ENCODE results near the gene IL4R. TPM values are rescaled to one million over a fixed set of nuclear protein-coding genes. Genes with fewer than 3 reads are reported as not detected.

The IL4R gene
- total RNA-seq, 1 donor from 2014 or later: 9.6 TPM

DNA sequence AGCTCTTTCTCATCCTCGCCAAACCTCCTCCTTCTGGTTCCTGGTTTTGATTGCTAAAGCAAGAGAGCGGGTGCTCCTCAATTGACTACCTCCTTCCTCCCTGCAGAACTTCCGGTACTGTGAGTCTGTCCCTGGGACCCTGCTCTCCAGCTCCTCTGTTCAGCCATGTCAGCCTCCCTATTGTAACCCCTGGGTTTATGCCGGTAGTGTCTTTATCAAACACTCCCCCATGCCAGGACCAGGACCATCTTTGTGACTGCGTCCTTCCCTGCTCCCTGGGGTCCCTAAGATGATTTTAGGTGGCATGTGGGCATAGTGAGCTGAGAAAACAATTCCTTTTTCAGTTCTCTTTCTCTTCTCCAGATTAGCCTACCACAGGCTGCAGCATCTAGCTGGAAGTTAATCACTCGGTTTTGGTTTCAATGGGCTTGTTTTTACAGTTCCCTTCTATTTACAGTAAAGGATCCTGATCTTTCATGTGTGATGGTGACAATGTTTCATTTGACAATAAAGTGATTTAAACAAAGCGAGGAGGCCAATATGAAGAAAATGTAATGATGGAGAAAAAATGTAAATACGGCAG lies 60.5 kb downstream of the IL4R start:
- Mint-ChIP-seq H3K27me3 (ENCODE audit: insufficient read depth, low read depth) (peaks cover 2% of the 10 kb centered on the region), H3K27ac (no peak overlapping the region), H3K4me1 (peaks cover 4% of the 10 kb centered on the region), H3K9me3 (no peaks in the 10 kb centered on the region), H3K36me3 (no peaks in the 10 kb centered on the region), H3K4me3 (no peak overlapping the region)
- H3K9me3 ChIP-seq (ENCODE audit: low read depth): no peaks in the 10 kb centered on the region
- DNase-seq (ENCODE audit: low spot score): no peak
- no peak overlapping the region for H3K4me3 ChIP-seq
- H3K79me2 ChIP-seq (ENCODE audit: low read depth): no peaks in the 10 kb centered on the region
- TF ChIP-seq EZH2phosphoT487 (IDR thresholded peaks at IDR 0.05) (no peak), EZH2 (IDR thresholded peaks at IDR 0.05) (no peak)
- TF ChIP-seq, protein P1, sequence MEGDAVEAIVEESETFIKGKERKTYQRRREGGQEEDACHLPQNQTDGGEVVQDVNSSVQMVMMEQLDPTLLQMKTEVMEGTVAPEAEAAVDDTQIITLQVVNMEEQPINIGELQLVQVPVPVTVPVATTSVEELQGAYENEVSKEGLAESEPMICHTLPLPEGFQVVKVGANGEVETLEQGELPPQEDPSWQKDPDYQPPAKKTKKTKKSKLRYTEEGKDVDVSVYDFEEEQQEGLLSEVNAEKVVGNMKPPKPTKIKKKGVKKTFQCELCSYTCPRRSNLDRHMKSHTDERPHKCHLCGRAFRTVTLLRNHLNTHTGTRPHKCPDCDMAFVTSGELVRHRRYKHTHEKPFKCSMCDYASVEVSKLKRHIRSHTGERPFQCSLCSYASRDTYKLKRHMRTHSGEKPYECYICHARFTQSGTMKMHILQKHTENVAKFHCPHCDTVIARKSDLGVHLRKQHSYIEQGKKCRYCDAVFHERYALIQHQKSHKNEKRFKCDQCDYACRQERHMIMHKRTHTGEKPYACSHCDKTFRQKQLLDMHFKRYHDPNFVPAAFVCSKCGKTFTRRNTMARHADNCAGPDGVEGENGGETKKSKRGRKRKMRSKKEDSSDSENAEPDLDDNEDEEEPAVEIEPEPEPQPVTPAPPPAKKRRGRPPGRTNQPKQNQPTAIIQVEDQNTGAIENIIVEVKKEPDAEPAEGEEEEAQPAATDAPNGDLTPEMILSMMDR (IDR thresholded peaks at IDR 0.05): no peak
- no peaks in the 10 kb centered on the region for H4K20me1 ChIP-seq (ENCODE audit: low read depth)
- no peaks in the 10 kb centered on the region for H3F3A ChIP-seq (ENCODE audit: low read depth)
- no peaks in the 10 kb centered on the region for H3K4me1 ChIP-seq
- no peak overlapping the region for H3K4me2 ChIP-seq
- no peaks in the 10 kb centered on the region for H3K36me3 ChIP-seq
- peak overlapping the region; percentile 82 for H2AFZ ChIP-seq (replicated peaks)
- no peak overlapping the region for H3K9ac ChIP-seq
- no peak overlapping the region for H3K27ac ChIP-seq
- H3K27me3 ChIP-seq: no peaks in the 10 kb centered on the region

DNA sequence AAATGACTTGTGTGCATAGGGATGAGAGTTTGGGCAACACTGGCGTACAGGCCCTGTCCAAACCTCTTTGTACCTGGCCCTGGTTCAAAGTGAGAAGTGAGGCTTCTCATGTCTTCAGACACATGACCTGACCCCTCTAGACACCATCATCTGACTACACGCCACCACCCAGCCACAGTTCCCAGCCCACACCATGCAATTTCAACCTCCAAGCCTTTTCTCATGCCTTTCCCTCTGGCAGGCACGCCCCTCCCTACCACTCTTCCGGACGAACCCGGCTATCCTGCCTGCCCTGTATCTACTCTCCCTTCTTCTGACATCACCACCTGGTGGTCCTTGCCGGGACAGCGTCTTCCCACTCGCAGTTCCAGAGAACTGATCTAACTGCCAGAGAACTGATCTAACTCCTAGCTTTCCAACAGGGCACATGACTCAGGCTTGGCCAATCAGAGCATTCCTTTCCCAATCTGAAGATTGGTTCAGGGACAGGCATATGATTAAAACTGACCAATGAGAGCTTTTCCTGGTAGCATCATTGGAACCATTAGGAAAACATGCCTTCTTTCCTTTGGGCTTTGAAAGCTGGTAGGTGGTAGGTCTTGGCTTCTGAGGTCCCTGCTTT lies 61.1 kb downstream of the IL4R start:
- Histone ChIP-seq H3F3A (ENCODE audit: low read depth) (no peaks in the 10 kb centered on the region), H3K27ac (no peak overlapping the region), H3K9ac (no peak overlapping the region), H2AFZ (replicated peaks) (peak overlapping the region; percentile 82), H3K9me3 (ENCODE audit: low read depth) (no peaks in the 10 kb centered on the region), H3K4me3 (no peak overlapping the region), H3K4me1 (no peaks in the 10 kb centered on the region), H3K36me3 (no peaks in the 10 kb centered on the region), H3K79me2 (ENCODE audit: low read depth) (no peaks in the 10 kb centered on the region), H4K20me1 (ENCODE audit: low read depth) (no peaks in the 10 kb centered on the region), H3K4me2 (no peak overlapping the region), H3K27me3 (no peaks in the 10 kb centered on the region)
- Mint-ChIP-seq H3K4me3 (no peak overlapping the region), H3K9me3 (no peaks in the 10 kb centered on the region), H3K4me1 (peaks cover 4% of the 10 kb centered on the region), H3K27ac (no peak overlapping the region), H3K27me3 (ENCODE audit: insufficient read depth, low read depth) (peaks cover 2% of the 10 kb centered on the region), H3K36me3 (no peaks in the 10 kb centered on the region)
- DNase-seq (ENCODE audit: low spot score): peak; percentile 85
- TF ChIP-seq, protein P1 (IDR thresholded peaks at IDR 0.05): peak; percentile 69
- TF ChIP-seq EZH2phosphoT487 (IDR thresholded peaks at IDR 0.05): no peak

DNA sequence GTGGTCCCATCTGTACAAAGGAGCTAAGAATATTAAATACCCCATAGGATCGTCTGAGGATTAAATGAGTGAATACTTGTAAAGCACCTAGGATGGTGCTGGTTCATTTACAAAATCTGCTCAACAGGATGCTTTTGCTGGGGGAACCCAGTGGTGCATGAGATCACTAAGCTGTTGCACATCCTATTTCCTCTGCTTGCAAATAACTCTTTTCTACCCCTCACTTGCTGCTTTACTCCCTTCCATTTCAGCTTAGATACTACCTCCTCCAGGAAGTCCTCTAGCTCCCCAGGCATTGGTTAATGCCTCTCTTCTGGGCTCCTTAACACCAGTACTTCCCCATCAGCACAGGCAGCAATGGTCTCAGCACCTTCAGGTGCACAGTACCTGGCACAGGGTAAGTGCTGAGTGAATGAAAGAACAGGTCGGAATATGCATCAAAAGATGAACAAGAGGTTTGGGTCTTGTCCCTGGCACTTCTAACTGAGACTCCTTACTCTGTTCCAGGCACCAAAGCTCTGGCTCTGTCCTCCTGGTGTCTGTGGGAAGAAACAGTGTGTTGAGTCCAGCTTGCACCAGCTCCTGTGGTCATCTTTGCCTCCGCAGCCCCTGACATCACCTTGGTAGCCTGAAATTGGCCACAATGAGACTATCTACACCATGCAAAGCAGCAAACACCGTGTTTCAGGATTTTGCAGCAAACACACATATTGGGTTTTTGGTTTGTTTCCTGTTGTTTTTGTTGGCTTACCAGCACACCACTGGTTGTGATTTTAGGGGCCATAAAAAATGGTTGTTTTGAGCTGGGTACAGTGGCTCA lies 64.1 kb downstream of the IL4R start:
- H3K79me2 ChIP-seq (ENCODE audit: low read depth): no peaks in the 10 kb centered on the region
- no peaks in the 10 kb centered on the region for H4K20me1 ChIP-seq (ENCODE audit: low read depth)
- no peak for TF ChIP-seq EZH2 (IDR thresholded peaks at IDR 0.05)
- TF ChIP-seq EZH2phosphoT487 (IDR thresholded peaks at IDR 0.05): no peak
- TF ChIP-seq, protein P1 (IDR thresholded peaks at IDR 0.05): no peak
- H3K9me3 Mint-ChIP-seq: peaks cover 2% of the 10 kb centered on the region
- H3F3A ChIP-seq (ENCODE audit: low read depth): no peaks in the 10 kb centered on the region
- H3K9me3 ChIP-seq (ENCODE audit: low read depth): no peaks in the 10 kb centered on the region
- H3K27me3 ChIP-seq: no peaks in the 10 kb centered on the region
- H3K36me3 ChIP-seq: no peaks in the 10 kb centered on the region
- H3K4me3 Mint-ChIP-seq: no peak overlapping the region
- no peaks in the 10 kb centered on the region for H3K4me1 ChIP-seq
- no peak overlapping the region for H3K27ac Mint-ChIP-seq
- no peak overlapping the region for H3K9ac ChIP-seq
- no peak overlapping the region for H2AFZ ChIP-seq (replicated peaks)
- DNase-seq (ENCODE audit: low spot score): no peak
- H3K27me3 Mint-ChIP-seq (ENCODE audit: insufficient read depth, low read depth): peaks cover 2% of the 10 kb centered on the region
- peaks cover 1% of the 10 kb centered on the region for H3K36me3 Mint-ChIP-seq
- H3K4me1 Mint-ChIP-seq: peaks cover 4% of the 10 kb centered on the region
- no peak overlapping the region for H3K4me3 ChIP-seq
- no peak overlapping the region for H3K27ac ChIP-seq
- H3K4me2 ChIP-seq: no peak overlapping the region
